HFFc6 (cell line): ENCODE measurements around the gene STAMBP. TPM values are rescaled to one million over a fixed set of nuclear protein-coding genes. Genes with fewer than 3 reads are reported as not detected.

Experiments
- DNase-seq: peaks from one replicate; pipeline ENCODE4 v3.0.0-alpha.2; 2018
- H3K27ac Mint-ChIP-seq: 2 replicates; pipeline ENCODE4 v1.8.0; 2020; ENCODE audit warnings: mild to moderate bottlenecking, mixed read lengths
- H3K27me3 Mint-ChIP-seq: 2 replicates; pipeline ENCODE4 v1.8.0; 2021; ENCODE audit warnings: mild to moderate bottlenecking, moderate library complexity, mixed read lengths; ENCODE audit not compliant: insufficient read depth
- H3K36me3 Mint-ChIP-seq: 2 replicates; pipeline ENCODE4 v1.8.0; 2021; ENCODE audit warnings: low read depth, mixed read lengths
- H3K4me1 Mint-ChIP-seq: 2 replicates; pipeline ENCODE4 v1.8.0; 2020; ENCODE audit warnings: low read depth, mixed read lengths
- H3K4me3 Mint-ChIP-seq: 2 replicates; pipeline ENCODE4 v1.8.0; 2020; ENCODE audit warnings: mild to moderate bottlenecking, moderate library complexity, mixed read lengths
- H3K9me3 Mint-ChIP-seq: 2 replicates; pipeline ENCODE4 v1.8.0; 2020; ENCODE audit warnings: mild to moderate bottlenecking, mixed read lengths
- CTCF ChIP-seq: fragments of 200-600 bp; sonication (generic); IDR thresholded peaks from 2 replicates; pipeline ENCODE4 v1.5.0; 2021; ENCODE audit warnings: antibody characterized with exemption, mild to moderate bottlenecking
- total RNA-seq, 6 experiments: library from RNA; stranded (reverse); fragmentation: NEBNext Ultra II Directional; extraction: Animal tissue kit (Norgen Biotek cat#: 25700); gene quantifications; 2 replicates in 1 of 6; 3 replicates in 5 of 6; pipeline ENCODE4 v1.2.3, GENCODE V29; 2021

STAMBP gene
- total RNA-seq, 6 experiments from 2014 or later = 31.6 to 37.2 (median 34.5) TPM

GRCh38 chr2:73914667-73915066 is 85.9 kb downstream of the STAMBP start:
- H3K27ac Mint-ChIP-seq = no peak overlapping the region
- no peaks in the 10 kb centered on the region for H3K4me1 Mint-ChIP-seq
- no peaks in the 10 kb centered on the region for H3K36me3 Mint-ChIP-seq
- no peak overlapping the region for H3K4me3 Mint-ChIP-seq
- H3K27me3 Mint-ChIP-seq = peaks cover 39% of the 10 kb centered on the region
- DNase-seq = no peak
- no peak for TF ChIP-seq CTCF
- no peaks in the 10 kb centered on the region for H3K9me3 Mint-ChIP-seq

GRCh38 chr2:73915437-73915993 is 86.8 kb downstream of the STAMBP start:
- DNase-seq = no peak
- Mint-ChIP-seq H3K4me1 (no peaks in the 10 kb centered on the region), H3K36me3 (no peaks in the 10 kb centered on the region), H3K4me3 (no peak overlapping the region), H3K9me3 (no peaks in the 10 kb centered on the region), H3K27ac (no peak overlapping the region), H3K27me3 (peaks cover 41% of the 10 kb centered on the region)
- no peak for TF ChIP-seq CTCF

- no peak for TF ChIP-seq CTCF
- no peak overlapping the region for H3K27ac Mint-ChIP-seq
- H3K36me3 Mint-ChIP-seq = no peaks in the 10 kb centered on the region
- H3K4me3 Mint-ChIP-seq = no peak overlapping the region
- no peaks in the 10 kb centered on the region for H3K4me1 Mint-ChIP-seq
- peaks cover 52% of the 10 kb centered on the region for H3K27me3 Mint-ChIP-seq
- H3K9me3 Mint-ChIP-seq = no peaks in the 10 kb centered on the region
- DNase-seq = no peak
Observed at GRCh38 chr2:73916666-73917065, 87.9 kb downstream of the STAMBP start.

- Mint-ChIP-seq H3K4me1 (no peaks in the 10 kb centered on the region), H3K27me3 (peaks cover 49% of the 10 kb centered on the region), H3K4me3 (no peak overlapping the region), H3K36me3 (no peaks in the 10 kb centered on the region), H3K27ac (no peak overlapping the region), H3K9me3 (no peaks in the 10 kb centered on the region)
- TF ChIP-seq CTCF = no peak
- DNase-seq = no peak
Observed at GRCh38 chr2:73917296-73917695, 88.5 kb downstream of the STAMBP start.

GRCh38 chr2:73917696-73918207 is 89.0 kb downstream of the STAMBP start:
- Mint-ChIP-seq H3K36me3 (no peaks in the 10 kb centered on the region), H3K27ac (no peak overlapping the region), H3K27me3 (peaks cover 49% of the 10 kb centered on the region), H3K9me3 (no peaks in the 10 kb centered on the region), H3K4me3 (no peak overlapping the region), H3K4me1 (no peaks in the 10 kb centered on the region)
- TF ChIP-seq CTCF = no peak
- DNase-seq = no peak

- no peak for TF ChIP-seq CTCF
- DNase-seq = no peak
- Mint-ChIP-seq H3K36me3 (no peaks in the 10 kb centered on the region), H3K4me1 (no peaks in the 10 kb centered on the region), H3K4me3 (no peak overlapping the region), H3K27me3 (peaks cover 47% of the 10 kb centered on the region), H3K9me3 (no peaks in the 10 kb centered on the region), H3K27ac (no peak overlapping the region)
Observed at GRCh38 chr2:73918856-73919255, 90.1 kb downstream of the STAMBP start.
